ENCODE data around the gene NOTO. TPM values are rescaled to one million over a fixed set of nuclear protein-coding genes. Genes with fewer than 3 reads are reported as not detected.

Gene NOTO
- total RNA-seq, 2 donors from 2014 or later: not detected

GRCh38 chr2:73252238-73253027 lies 50.1 kb downstream of the NOTO start:
- no peaks in the 10 kb centered on the region for H3K4me1 ChIP-seq
- no peaks in the 10 kb centered on the region for H3K9me3 ChIP-seq
- no peaks in the 10 kb centered on the region for H3K27me3 ChIP-seq
- intact Hi-C loops (cut with DNase I): no loop called here
- H3K9ac ChIP-seq (ENCODE audit: low read depth in 2 of 2, low read length in 2 of 2): no peak overlapping the region
- H3K36me3 ChIP-seq: no peaks in the 10 kb centered on the region
- DNase-seq: no peak
- no peak overlapping the region for H3K4me3 ChIP-seq
- TF ChIP-seq, protein P1, sequence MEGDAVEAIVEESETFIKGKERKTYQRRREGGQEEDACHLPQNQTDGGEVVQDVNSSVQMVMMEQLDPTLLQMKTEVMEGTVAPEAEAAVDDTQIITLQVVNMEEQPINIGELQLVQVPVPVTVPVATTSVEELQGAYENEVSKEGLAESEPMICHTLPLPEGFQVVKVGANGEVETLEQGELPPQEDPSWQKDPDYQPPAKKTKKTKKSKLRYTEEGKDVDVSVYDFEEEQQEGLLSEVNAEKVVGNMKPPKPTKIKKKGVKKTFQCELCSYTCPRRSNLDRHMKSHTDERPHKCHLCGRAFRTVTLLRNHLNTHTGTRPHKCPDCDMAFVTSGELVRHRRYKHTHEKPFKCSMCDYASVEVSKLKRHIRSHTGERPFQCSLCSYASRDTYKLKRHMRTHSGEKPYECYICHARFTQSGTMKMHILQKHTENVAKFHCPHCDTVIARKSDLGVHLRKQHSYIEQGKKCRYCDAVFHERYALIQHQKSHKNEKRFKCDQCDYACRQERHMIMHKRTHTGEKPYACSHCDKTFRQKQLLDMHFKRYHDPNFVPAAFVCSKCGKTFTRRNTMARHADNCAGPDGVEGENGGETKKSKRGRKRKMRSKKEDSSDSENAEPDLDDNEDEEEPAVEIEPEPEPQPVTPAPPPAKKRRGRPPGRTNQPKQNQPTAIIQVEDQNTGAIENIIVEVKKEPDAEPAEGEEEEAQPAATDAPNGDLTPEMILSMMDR (IDR thresholded peaks at IDR 0.05): no peak
- no peak overlapping the region for H3K27ac ChIP-seq

- H3K36me3 ChIP-seq: no peaks in the 10 kb centered on the region
- intact Hi-C loops (cut with DNase I): no loop called here
- no peak for DNase-seq
- no peaks in the 10 kb centered on the region for H3K27me3 ChIP-seq
- no peaks in the 10 kb centered on the region for H3K4me1 ChIP-seq
- H3K9me3 ChIP-seq: no peaks in the 10 kb centered on the region
- no peak overlapping the region for H3K9ac ChIP-seq (ENCODE audit: low read depth in 2 of 2, low read length in 2 of 2)
- H3K4me3 ChIP-seq: no peak overlapping the region
- H3K27ac ChIP-seq: no peak overlapping the region
- TF ChIP-seq, protein P1 (IDR thresholded peaks at IDR 0.05): no peak
These were observed 51.0 kb downstream of the NOTO start for GRCh38 chr2:73253400-73253799.

DNA sequence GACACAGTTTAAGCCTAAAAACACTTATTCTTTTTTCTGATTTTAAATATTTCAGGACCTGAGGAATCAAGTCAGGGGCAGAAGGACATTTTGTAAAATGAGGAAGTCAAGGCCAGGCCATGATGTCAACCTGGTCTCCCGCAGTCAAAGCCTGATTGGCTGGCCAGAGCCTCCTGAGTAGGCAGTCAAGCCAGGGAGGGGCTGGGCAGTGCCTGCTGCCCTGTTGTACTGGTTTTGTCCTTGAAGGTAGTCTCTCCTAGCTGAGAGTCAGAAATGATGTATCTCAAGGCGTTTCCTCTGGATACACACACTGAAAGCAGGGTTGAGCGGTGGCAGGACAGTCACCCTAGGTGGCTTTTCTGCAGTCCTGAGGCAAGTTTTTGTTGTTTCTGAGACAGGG lies 51.5 kb downstream of the NOTO start:
- no peaks in the 10 kb centered on the region for H3K4me1 ChIP-seq
- no peaks in the 10 kb centered on the region for H3K27me3 ChIP-seq
- TF ChIP-seq, protein P1 (IDR thresholded peaks at IDR 0.05): no peak
- H3K36me3 ChIP-seq: no peaks in the 10 kb centered on the region
- H3K9me3 ChIP-seq: no peaks in the 10 kb centered on the region
- DNase-seq: no peak
- no peak overlapping the region for H3K4me3 ChIP-seq
- intact Hi-C loops (cut with DNase I): no loop called here
- no peak overlapping the region for H3K9ac ChIP-seq (ENCODE audit: low read depth in 2 of 2, low read length in 2 of 2)
- H3K27ac ChIP-seq: no peak overlapping the region

GRCh38 chr2:73254343-73255006 lies 52.1 kb downstream of the NOTO start:
- no peak overlapping the region for H3K4me3 ChIP-seq
- H3K9me3 ChIP-seq: no peaks in the 10 kb centered on the region
- no peak overlapping the region for H3K9ac ChIP-seq (ENCODE audit: low read depth in 2 of 2, low read length in 2 of 2)
- H3K27me3 ChIP-seq: no peaks in the 10 kb centered on the region
- TF ChIP-seq, protein P1 (IDR thresholded peaks at IDR 0.05): no peak
- no peaks in the 10 kb centered on the region for H3K36me3 ChIP-seq
- no peak for DNase-seq
- H3K27ac ChIP-seq: no peak overlapping the region
- intact Hi-C loops (cut with DNase I): no loop called here
- H3K4me1 ChIP-seq: no peaks in the 10 kb centered on the region

DNA sequence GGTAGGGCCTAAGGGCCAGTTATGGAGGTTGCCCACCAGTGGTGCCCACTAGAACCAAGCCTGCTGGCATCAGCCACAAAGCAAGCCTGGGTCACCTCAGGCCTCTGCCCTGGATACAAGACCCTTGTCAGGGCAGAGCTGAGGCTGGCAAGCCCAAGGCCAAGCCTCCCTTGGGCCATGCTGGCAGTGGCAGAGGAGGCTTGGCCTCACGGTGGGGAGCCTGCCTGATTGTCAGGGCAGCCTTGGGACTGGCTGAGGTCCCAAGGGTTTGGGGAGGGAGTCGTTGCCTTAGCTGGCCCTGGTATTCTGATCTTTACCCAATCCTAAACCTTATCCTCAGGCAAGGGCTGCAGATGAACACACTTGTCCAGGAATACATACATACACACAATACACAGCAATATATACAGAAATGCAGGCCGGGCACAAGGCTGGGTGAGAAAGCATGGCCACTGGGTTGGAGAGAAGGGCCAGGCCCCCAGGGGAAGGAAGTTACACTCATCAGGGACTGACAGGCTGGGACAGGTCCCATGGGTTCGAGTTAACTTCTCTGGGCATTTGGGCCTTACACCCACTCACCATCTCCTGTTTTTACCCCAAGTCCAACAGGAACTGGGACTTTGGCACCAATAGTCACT lies 52.8 kb downstream of the NOTO start:
- intact Hi-C loops (cut with DNase I): no loop called here
- Histone ChIP-seq H3K27ac (no peak overlapping the region), H3K4me1 (no peaks in the 10 kb centered on the region), H3K27me3 (no peaks in the 10 kb centered on the region), H3K4me3 (no peak overlapping the region), H3K9me3 (no peaks in the 10 kb centered on the region), H3K36me3 (no peaks in the 10 kb centered on the region), H3K9ac (ENCODE audit: low read depth in 2 of 2, low read length in 2 of 2) (no peak overlapping the region)
- DNase-seq: no peak
- TF ChIP-seq, protein P1 (IDR thresholded peaks at IDR 0.05): no peak

All from colonic mucosa (tissue), 4 donors.